Measurements from ENCODE around the gene DHX57.

The DHX57 gene

GRCh38 chr2:38748943-38749804 is 126.6 kb downstream of the DHX57 start:
- H3K4me3 ChIP-seq (ENCODE audit: low read length in 2 of 2) = peak overlapping the region; percentile 83 to 100
- no peak overlapping the region for H3K27ac ChIP-seq (ENCODE audit: low read depth in 2 of 2, low read length in 2 of 2)
- H3K4me1 ChIP-seq (ENCODE audit: control insufficient read depth in 2 of 2, insufficient read depth in 2 of 2, low read length in 2 of 2) = peaks cover 25 to 41% of the 10 kb centered on the region in 2 donors
- no peaks in the 10 kb centered on the region for H3K27me3 ChIP-seq (ENCODE audit: control insufficient read depth in 2 of 2, insufficient read depth in 2 of 2, low read length in 2 of 2)
- H3K9ac ChIP-seq (ENCODE audit: low read depth in 1 of 2, low read length in 2 of 2) = peak overlapping the region; percentile 93 to 99
- peaks cover 47 to 51% of the 10 kb centered on the region in 2 donors for H3K36me3 ChIP-seq (ENCODE audit: control insufficient read depth in 2 of 2, insufficient read depth in 2 of 2, low read length in 2 of 2)
- H3K9me3 ChIP-seq (ENCODE audit: control insufficient read depth in 2 of 2, low read length in 2 of 2) = no peaks in the 10 kb centered on the region

- no peaks in the 10 kb centered on the region for H3K9me3 ChIP-seq (ENCODE audit: control insufficient read depth in 2 of 2, low read length in 2 of 2)
- peaks cover 55 to 58% of the 10 kb centered on the region in 2 donors for H3K36me3 ChIP-seq (ENCODE audit: control insufficient read depth in 2 of 2, insufficient read depth in 2 of 2, low read length in 2 of 2)
- peak overlapping the region in 1 of 2 donors; percentile 34 for H3K9ac ChIP-seq (ENCODE audit: low read depth in 1 of 2, low read length in 2 of 2)
- no peaks in the 10 kb centered on the region for H3K27me3 ChIP-seq (ENCODE audit: control insufficient read depth in 2 of 2, insufficient read depth in 2 of 2, low read length in 2 of 2)
- H3K4me3 ChIP-seq (ENCODE audit: low read length in 2 of 2) = no peak overlapping the region
- no peak overlapping the region for H3K27ac ChIP-seq (ENCODE audit: low read depth in 2 of 2, low read length in 2 of 2)
- peaks cover 25 to 41% of the 10 kb centered on the region in 2 donors for H3K4me1 ChIP-seq (ENCODE audit: control insufficient read depth in 2 of 2, insufficient read depth in 2 of 2, low read length in 2 of 2)
Observed at GRCh38 chr2:38748391-38748790, 127.3 kb downstream of the DHX57 start.

GRCh38 chr2:38747819-38748218 is 127.9 kb downstream of the DHX57 start:
- H3K9me3 ChIP-seq (ENCODE audit: control insufficient read depth in 2 of 2, low read length in 2 of 2) = no peaks in the 10 kb centered on the region
- H3K4me1 ChIP-seq (ENCODE audit: control insufficient read depth in 2 of 2, insufficient read depth in 2 of 2, low read length in 2 of 2) = peaks cover 25 to 46% of the 10 kb centered on the region in 2 donors
- no peak overlapping the region for H3K9ac ChIP-seq (ENCODE audit: low read depth in 1 of 2, low read length in 2 of 2)
- H3K27ac ChIP-seq (ENCODE audit: low read depth in 2 of 2, low read length in 2 of 2) = no peak overlapping the region
- no peaks in the 10 kb centered on the region for H3K27me3 ChIP-seq (ENCODE audit: control insufficient read depth in 2 of 2, insufficient read depth in 2 of 2, low read length in 2 of 2)
- H3K4me3 ChIP-seq (ENCODE audit: low read length in 2 of 2) = no peak overlapping the region
- peaks cover 59 to 61% of the 10 kb centered on the region in 2 donors for H3K36me3 ChIP-seq (ENCODE audit: control insufficient read depth in 2 of 2, insufficient read depth in 2 of 2, low read length in 2 of 2)

Measured in mucosa of rectum (tissue), 2 donors.